GM12878 (cell line): ENCODE results near the gene PKP4. TPM values are rescaled to one million over a fixed set of nuclear protein-coding genes. Genes with fewer than 3 reads are reported as not detected.

Source experiments
- ATAC-seq: fragments of 200-7000 bp; cut with Tn5 transposase; 3 replicates; pipeline ENCODE4 v1.9.1; 2020; ENCODE audit warnings: mild to moderate bottlenecking, moderate library complexity
- BruUV-seq: library from RNA; stranded (reverse); fragments of 400-500 nt; replicated peaks from 2 replicates; lab custom pipeline; 2021; lab: Mats Ljungman, UMichigan
- CTCF ChIA-PET: fragments of 300-600 bp; sonication (Branson Sonifier 250); formaldehyde crosslinking; extraction: SDS; loops from one replicate; lab custom pipeline; 2021; ENCODE audit warnings: inconsistent platforms; lab: Yijun Ruan, JAX
- POLR2A ChIA-PET: fragments of 350-600 bp; formaldehyde crosslinking; extraction: SDS; loops from one replicate; lab custom pipeline; 2021; ENCODE audit warnings: inconsistent platforms; lab: Charles Lee
- RAD21 ChIA-PET: fragments of 300-600 bp; sonication (Branson Sonifier 250); formaldehyde crosslinking; loops from one replicate; lab custom pipeline; 2023; ENCODE audit warnings: antibody characterized with exemption; ENCODE audit not compliant: unreplicated experiment; lab: Charles Lee
- SMC1A ChIA-PET: fragments of 300-600 bp; sonication (Branson Sonifier 250); formaldehyde crosslinking; loops from one replicate; lab custom pipeline; 2023; ENCODE audit not compliant: unreplicated experiment, uncharacterized antibody; lab: Charles Lee
- DNase-seq: peaks from one replicate; pipeline ENCODE4 v3.0.0-alpha.2; 2011; ENCODE audit warnings: low read depth, low spot score
- FAIRE-seq: peaks from 3 replicates; lab custom pipeline; 2011; peaks lifted over from hg19 to GRCh38; lab: Jason Lieb, UNC
- H2AFZ ChIP-seq: 2 replicates; pipeline ENCODE4 v1.6.0; 2011; ENCODE audit warnings: low read depth, low read length, control low read depth; ENCODE audit not compliant: control insufficient read depth
- H3K27ac ChIP-seq: 2 replicates; pipeline ENCODE4 v1.5.1; 2011; ENCODE audit warnings: control low read depth; ENCODE audit not compliant: control insufficient read depth, insufficient read depth
- H3K27me3 ChIP-seq, 2 experiments: replicated peaks in 1 of 2; 2 replicates each; pipeline versions ENCODE4 v1.6.0 to v1.6.1; 2011; ENCODE audit warnings: low read length in 1 of 2; ENCODE audit not compliant: control insufficient read depth in 2 of 2, insufficient read depth in 2 of 2
- H3K36me3 ChIP-seq, 2 experiments: 2 replicates each; pipeline ENCODE4 v1.5.1; 2011; ENCODE audit warnings: low read length in 1 of 2; ENCODE audit not compliant: control insufficient read depth in 2 of 2, insufficient read depth in 2 of 2
- H3K4me1 ChIP-seq: 2 replicates; pipeline ENCODE4 v1.6.1; 2011; ENCODE audit warnings: mild to moderate bottlenecking, low read length, moderate library complexity, mixed read lengths; ENCODE audit not compliant: control insufficient read depth, insufficient read depth
- H3K4me2 ChIP-seq: 2 replicates; pipeline ENCODE4 v1.6.0; 2011; ENCODE audit warnings: control low read depth; ENCODE audit not compliant: control insufficient read depth, insufficient read depth
- H3K4me3 ChIP-seq: fragments of 200-600 bp; sonication (generic); 2 replicates; pipeline ENCODE4 v1.5.1; 2016
- H3K79me2 ChIP-seq: 2 replicates; pipeline ENCODE4 v1.6.0; 2011; ENCODE audit warnings: low read length; ENCODE audit not compliant: control insufficient read depth, insufficient read depth
- H3K9ac ChIP-seq: 2 replicates; pipeline ENCODE4 v1.8.0; 2011; ENCODE audit warnings: low read length, control low read depth, mixed read lengths; ENCODE audit not compliant: control insufficient read depth, insufficient read depth
- H3K9me3 ChIP-seq: replicated peaks from 3 replicates; pipeline ENCODE4 v1.5.1; 2011; ENCODE audit warnings: mild to moderate bottlenecking, low read length; ENCODE audit not compliant: control insufficient read depth, insufficient read depth
- H4K20me1 ChIP-seq: 2 replicates; pipeline ENCODE4 v1.6.0; 2011; ENCODE audit not compliant: control insufficient read depth, insufficient read depth
- CEBPB ChIP-seq, 2 experiments: fragments of 150-350 bp in 1 of 2; IDR thresholded peaks; 2 replicates each; pipeline ENCODE4 v1.6.1; 2012 to 2014; ENCODE audit warnings: low read depth in 2 of 2, low read length in 2 of 2, borderline replicate concordance in 1 of 2, inconsistent platforms in 1 of 2
- GATAD2B ChIP-seq: fragments of 450-650 bp; conservative IDR thresholded peaks from 2 replicates; pipeline ENCODE4 v1.6.1; 2017; ENCODE audit warnings: low read depth, mild to moderate bottlenecking, moderate library complexity
- HDAC6 ChIP-seq: fragments of 200-600 bp; sonication (generic); IDR thresholded peaks from one replicate; pipeline ENCODE4 v1.8.0; 2017; ENCODE audit warnings: antibody characterized with exemption; ENCODE audit not compliant: unreplicated experiment
- MEF2A ChIP-seq: IDR thresholded peaks from 2 replicates; pipeline ENCODE4 v1.6.1; 2011; ENCODE audit warnings: low read depth, mild to moderate bottlenecking, low read length, moderate library complexity; ENCODE audit not compliant: insufficient read depth
- PAX5 ChIP-seq: IDR thresholded peaks from 2 replicates; pipeline ENCODE4 v1.6.1; 2011; ENCODE audit warnings: low read depth, low read length, borderline replicate concordance
- PAX8 ChIP-seq: fragments of 450-650 bp; IDR thresholded peaks from 2 replicates; pipeline ENCODE4 v1.6.1; 2017; ENCODE audit warnings: mild to moderate bottlenecking, moderate library complexity
- RELB ChIP-seq: fragments of 450-650 bp; IDR thresholded peaks from 2 replicates; pipeline ENCODE4 v1.6.1; 2017; ENCODE audit warnings: low read depth, mild to moderate bottlenecking, moderate library complexity
- SIN3A ChIP-seq: IDR thresholded peaks from 2 replicates; pipeline ENCODE4 v1.6.1; 2012; ENCODE audit warnings: low read depth, low read length, improper control_type of control experiment
- SREBF1 ChIP-seq: IDR thresholded peaks from 2 replicates; pipeline ENCODE4 v1.6.1; 2012; ENCODE audit warnings: mild to moderate bottlenecking, low read length
- TAF1 ChIP-seq: IDR thresholded peaks from 2 replicates; pipeline ENCODE4 v1.6.1; 2011; ENCODE audit warnings: mild to moderate bottlenecking, low read depth, low read length, borderline replicate concordance
- TCF3 ChIP-seq: IDR thresholded peaks from 2 replicates; pipeline ENCODE4 v1.6.1; 2012; ENCODE audit warnings: low read depth, mild to moderate bottlenecking, low read length, borderline replicate concordance; ENCODE audit not compliant: insufficient read depth
- TCF7 ChIP-seq: IDR thresholded peaks from 2 replicates; pipeline ENCODE4 v1.6.1; 2014; ENCODE audit warnings: antibody characterized with exemption, borderline replicate concordance
- YY1 ChIP-seq: IDR thresholded peaks from 2 replicates; pipeline ENCODE4 v1.6.1; 2011; ENCODE audit warnings: low read depth, mild to moderate bottlenecking, low read length
- ZNF24 ChIP-seq: fragments of 450-650 bp; IDR thresholded peaks from 2 replicates; pipeline ENCODE4 v1.6.1; 2017; ENCODE audit warnings: antibody characterized with exemption, mild to moderate bottlenecking
- ZNF384 ChIP-seq: IDR thresholded peaks from 2 replicates; pipeline ENCODE4 v1.6.1; 2012; ENCODE audit warnings: low read depth, mild to moderate bottlenecking, low read length, improper control_type of control experiment, borderline replicate concordance
- ZZZ3 ChIP-seq: IDR thresholded peaks from 2 replicates; pipeline ENCODE4 v1.6.1; 2011; ENCODE audit warnings: low read depth; ENCODE audit not compliant: control insufficient read depth, insufficient read length
- WGBS: methylation state at CpG from one replicate; pipeline ENCODE4 v1.1.6; 2016; ENCODE audit warnings: low lambda C conversion rate; ENCODE audit not compliant: insufficient replicate concordance, insufficient coverage; ENCODE audit errors: missing lambda C conversion rate; 5-methylcytosine and 5-hydroxymethylcytosine counted together
- in situ Hi-C: fragments of 300-500 bp; cut with MboI; formaldehyde crosslinking; loops from 9 replicates; pipeline ENCODE4 v1.14.3; 2018; ENCODE audit warnings: mixed read lengths
- intact Hi-C: fragments of 100-400 bp; cut with micrococcal nuclease; formaldehyde crosslinking; loops from one replicate; pipeline ENCODE4 v1.14.2; 2022; ENCODE audit not compliant: unreplicated experiment
- polyA plus RNA-seq, 11 experiments: library from polyadenylated mRNA; depleted of rRNA in 4 of 11; unstranded in 6 of 11; stranded (reverse) in 5 of 11; fragments of >200 nt; fragmentation: Nextera tagmentation in 4 of 11; fragmentation: Illumina TruSeq in 1 of 11; extraction: Ambion mirVana in 4 of 11; extraction: Trizol in 1 of 11; gene quantifications; 1 replicate in 1 of 11; 2 replicates in 10 of 11; pipeline versions ENCODE4 v1.2.1 to v1.2.3, GENCODE V29; 2011 to 2016; ENCODE audit warnings: inconsistent platforms in 2 of 11, missing spikeins in 2 of 11, low read depth in 1 of 11
- total RNA-seq, 4 experiments: library from RNA; depleted of rRNA in 3 of 4; stranded (reverse); fragments of >200 nt in 3 of 4; fragmentation: Illumina TruSeq in 1 of 4; extraction: Trizol in 1 of 4; gene quantifications; 2 replicates each; pipeline versions ENCODE4 v1.2.1 to v1.2.3, GENCODE V29; 2013 to 2021

The PKP4 gene
- total and polyA plus RNA-seq, 10 of the 15 experiments (the other 5 are each of a cell fraction or from before 2014, with no cell fraction given), result 4.8 to 35.8 (median 17.7) TPM

GRCh38 chr2:158724803-158725381, 268.1 kb downstream of the PKP4 start:
- Histone ChIP-seq H3K4me3 (no peak overlapping the region), H3K9me3 (no peaks in the 10 kb centered on the region), H3K4me1 (no peaks in the 10 kb centered on the region), H2AFZ (no peak overlapping the region), H3K27me3 (no peaks in the 10 kb centered on the region), H4K20me1 (no peaks in the 10 kb centered on the region), H3K79me2 (no peaks in the 10 kb centered on the region), H3K27ac (no peak overlapping the region), H3K36me3 (no peaks in the 10 kb centered on the region), H3K9ac (no peak overlapping the region), H3K4me2 (no peak overlapping the region)
- WGBS, result 22% methylated on average over 8 of the region's 8 CpGs
- DNase-seq, result no peak
- intact Hi-C loops (no loop called here), in situ Hi-C loops (no loop called here)
- POLR2A ChIA-PET, result no interaction called here
- RAD21 ChIA-PET, result no interaction called here
- no TSS peak for BruUV-seq
- TF ChIP-seq TCF3 (no peak), ZZZ3 (no peak), SIN3A (no peak), MEF2A (no peak), ZNF24 (no peak), HDAC6 (no peak), GATAD2B (no peak), PAX5 (no peak), SREBF1 (no peak), ZNF384 (no peak), TCF7 (no peak), YY1 (no peak), RELB (no peak), TAF1 (no peak), CEBPB (IDR thresholded peaks at IDR 0.05; ENCODE audit: borderline replicate concordance in 1 of 2, low read depth in 2 of 2, low read length in 2 of 2) (no peak), PAX8 (no peak)
- SMC1A ChIA-PET, result no interaction called here
- FAIRE-seq, result no peak
- CTCF ChIA-PET, result interaction anchor here (0.8 to 1.9 kb wide), 3 partner anchors 9 to 18 kb away, joined by 3 to 4 read pairs (median 4); no protein-coding TSS in a partner anchor
- no peak for ATAC-seq
